ENCODE measurements around the gene NUDT22.

DNA sequence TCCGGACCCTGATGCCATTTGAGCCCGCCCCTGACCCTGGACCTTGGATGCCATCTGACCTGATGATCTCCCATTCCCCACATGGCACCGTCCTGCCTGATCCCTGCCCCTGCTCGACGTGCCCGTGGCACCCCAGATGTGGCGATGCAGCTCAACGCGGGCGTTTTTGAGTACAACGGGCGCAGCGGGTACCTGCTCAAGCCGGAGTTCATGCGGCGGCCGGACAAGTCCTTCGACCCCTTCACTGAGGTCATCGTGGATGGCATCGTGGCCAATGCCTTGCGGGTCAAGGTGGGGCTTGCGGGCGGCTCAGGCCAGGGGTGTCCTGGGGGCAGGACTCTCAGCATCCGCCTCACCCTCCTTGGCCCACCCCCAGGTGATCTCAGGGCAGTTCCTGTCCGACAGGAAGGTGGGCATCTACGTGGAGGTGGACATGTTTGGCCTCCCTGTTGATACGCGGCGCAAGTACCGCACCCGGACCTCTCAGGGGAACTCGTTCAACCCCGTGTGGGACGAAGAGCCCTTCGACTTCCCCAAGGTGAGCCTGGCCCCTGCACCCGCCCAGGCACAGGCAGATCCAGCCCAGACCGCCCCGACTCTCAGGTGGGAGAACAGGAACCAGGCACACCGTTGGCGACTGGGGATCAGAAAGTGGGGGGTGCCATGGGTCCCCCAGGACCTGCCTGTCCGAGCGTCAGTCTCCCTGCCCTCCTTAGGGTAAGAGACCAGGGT lies 36.4 kb downstream of the NUDT22 start:
- TF ChIP-seq, protein P1, sequence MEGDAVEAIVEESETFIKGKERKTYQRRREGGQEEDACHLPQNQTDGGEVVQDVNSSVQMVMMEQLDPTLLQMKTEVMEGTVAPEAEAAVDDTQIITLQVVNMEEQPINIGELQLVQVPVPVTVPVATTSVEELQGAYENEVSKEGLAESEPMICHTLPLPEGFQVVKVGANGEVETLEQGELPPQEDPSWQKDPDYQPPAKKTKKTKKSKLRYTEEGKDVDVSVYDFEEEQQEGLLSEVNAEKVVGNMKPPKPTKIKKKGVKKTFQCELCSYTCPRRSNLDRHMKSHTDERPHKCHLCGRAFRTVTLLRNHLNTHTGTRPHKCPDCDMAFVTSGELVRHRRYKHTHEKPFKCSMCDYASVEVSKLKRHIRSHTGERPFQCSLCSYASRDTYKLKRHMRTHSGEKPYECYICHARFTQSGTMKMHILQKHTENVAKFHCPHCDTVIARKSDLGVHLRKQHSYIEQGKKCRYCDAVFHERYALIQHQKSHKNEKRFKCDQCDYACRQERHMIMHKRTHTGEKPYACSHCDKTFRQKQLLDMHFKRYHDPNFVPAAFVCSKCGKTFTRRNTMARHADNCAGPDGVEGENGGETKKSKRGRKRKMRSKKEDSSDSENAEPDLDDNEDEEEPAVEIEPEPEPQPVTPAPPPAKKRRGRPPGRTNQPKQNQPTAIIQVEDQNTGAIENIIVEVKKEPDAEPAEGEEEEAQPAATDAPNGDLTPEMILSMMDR (IDR thresholded peaks at IDR 0.05; ENCODE audit: low read length), result no peak
- TF ChIP-seq EZH2 (IDR thresholded peaks at IDR 0.05; ENCODE audit: borderline replicate concordance, low read length), result no peak

All from OCI-LY1 (cell line).